Parathyroid adenoma (tissue), 2 donors: ENCODE data around the gene EPS8.

Experiments used
- H2AFZ ChIP-seq: fragments of 300-600 bp; sonication (generic); one replicate; pipeline ENCODE4 v1.7.0; 2017; ENCODE audit warnings: antibody characterized with exemption, mild to moderate bottlenecking
- H3K27ac ChIP-seq: fragments of 300-600 bp; sonication (generic); one replicate; pipeline ENCODE4 v1.7.0; 2017
- H3K27me3 ChIP-seq: fragments of 300-600 bp; sonication (generic); one replicate; pipeline ENCODE4 v1.7.0; 2017; ENCODE audit warnings: low read length; ENCODE audit not compliant: control insufficient read depth, insufficient read depth
- H3K36me3 ChIP-seq: fragments of 300-600 bp; sonication (generic); one replicate; pipeline ENCODE4 v1.7.0; 2017; ENCODE audit warnings: low read length; ENCODE audit not compliant: control insufficient read depth, insufficient read depth
- H3K4me1 ChIP-seq: fragments of 300-600 bp; sonication (generic); one replicate; pipeline ENCODE4 v1.7.0; 2017; ENCODE audit warnings: control low read depth
- H3K4me2 ChIP-seq: fragments of 300-600 bp; sonication (generic); one replicate; pipeline ENCODE4 v1.7.0; 2017; ENCODE audit warnings: low read length
- H3K4me3 ChIP-seq: fragments of 300-600 bp; sonication (generic); one replicate; pipeline ENCODE4 v1.7.0; 2017; ENCODE audit warnings: low read depth, low read length
- H3K79me2 ChIP-seq: fragments of 300-600 bp; sonication (generic); one replicate; pipeline ENCODE4 v1.7.0; 2017; ENCODE audit warnings: control low read depth
- H3K9ac ChIP-seq: fragments of 300-600 bp; sonication (generic); one replicate; pipeline ENCODE4 v1.7.0; 2017; ENCODE audit warnings: mild to moderate bottlenecking
- H3K9me3 ChIP-seq: fragments of 300-600 bp; sonication (generic); one replicate; pipeline ENCODE4 v1.7.0; 2017; ENCODE audit warnings: low read length; ENCODE audit not compliant: control insufficient read depth
- CTCF ChIP-seq: fragments of 300-600 bp; sonication (generic); IDR thresholded peaks from one replicate; pipeline ENCODE4 v1.7.0; 2017; ENCODE audit warnings: antibody characterized with exemption, mild to moderate bottlenecking
- donor health status: primary hyperparathyroidism.

EPS8 gene

GRCh38 chr12:15786772-15787171, 2.4 kb downstream of the EPS8 start:
- H3K79me2 ChIP-seq = no peaks in the 10 kb centered on the region
- no peak overlapping the region for H2AFZ ChIP-seq
- no peak overlapping the region for H3K27ac ChIP-seq
- no peak overlapping the region for H3K4me2 ChIP-seq
- no peak overlapping the region for H3K4me3 ChIP-seq
- no peaks in the 10 kb centered on the region for H3K36me3 ChIP-seq
- H3K4me1 ChIP-seq = peaks cover 4% of the 10 kb centered on the region
- no peaks in the 10 kb centered on the region for H3K27me3 ChIP-seq
- H3K9me3 ChIP-seq = no peaks in the 10 kb centered on the region
- no peak for TF ChIP-seq CTCF
- H3K9ac ChIP-seq = no peak overlapping the region

GRCh38 chr12:15783288-15783687, 5.9 kb downstream of the EPS8 start:
- Histone ChIP-seq H2AFZ (no peak overlapping the region), H3K9me3 (no peaks in the 10 kb centered on the region), H3K36me3 (no peaks in the 10 kb centered on the region), H3K9ac (no peak overlapping the region), H3K4me1 (no peaks in the 10 kb centered on the region), H3K27me3 (no peaks in the 10 kb centered on the region), H3K79me2 (no peaks in the 10 kb centered on the region), H3K4me3 (no peak overlapping the region), H3K27ac (no peak overlapping the region), H3K4me2 (no peak overlapping the region)
- no peak for TF ChIP-seq CTCF

- Histone ChIP-seq H3K9me3 (no peaks in the 10 kb centered on the region), H3K4me1 (no peaks in the 10 kb centered on the region), H2AFZ (no peak overlapping the region), H3K4me2 (no peak overlapping the region), H3K79me2 (no peaks in the 10 kb centered on the region), H3K9ac (no peak overlapping the region), H3K27ac (no peak overlapping the region), H3K36me3 (no peaks in the 10 kb centered on the region), H3K27me3 (no peaks in the 10 kb centered on the region), H3K4me3 (no peak overlapping the region)
- TF ChIP-seq CTCF = no peak
Observed at GRCh38 chr12:15782667-15783066, 6.5 kb downstream of the EPS8 start.

GRCh38 chr12:15779925-15780324, 9.3 kb downstream of the EPS8 start:
- Histone ChIP-seq H2AFZ (no peak overlapping the region), H3K9ac (no peak overlapping the region), H3K4me3 (no peak overlapping the region), H3K27ac (no peak overlapping the region), H3K4me1 (no peaks in the 10 kb centered on the region), H3K9me3 (no peaks in the 10 kb centered on the region), H3K36me3 (no peaks in the 10 kb centered on the region), H3K4me2 (no peak overlapping the region), H3K27me3 (no peaks in the 10 kb centered on the region), H3K79me2 (no peaks in the 10 kb centered on the region)
- no peak for TF ChIP-seq CTCF

GRCh38 chr12:15778126-15778525, 11.1 kb downstream of the EPS8 start:
- no peak overlapping the region for H3K4me2 ChIP-seq
- no peaks in the 10 kb centered on the region for H3K9me3 ChIP-seq
- TF ChIP-seq CTCF = no peak
- no peaks in the 10 kb centered on the region for H3K4me1 ChIP-seq
- no peak overlapping the region for H3K4me3 ChIP-seq
- no peak overlapping the region for H3K9ac ChIP-seq
- H3K27me3 ChIP-seq = no peaks in the 10 kb centered on the region
- no peak overlapping the region for H2AFZ ChIP-seq
- H3K27ac ChIP-seq = no peak overlapping the region
- H3K36me3 ChIP-seq = no peaks in the 10 kb centered on the region
- no peaks in the 10 kb centered on the region for H3K79me2 ChIP-seq
